Dermis blood vessel endothelial cell (primary cell): ENCODE measurements around the gene FHIT. TPM values are rescaled to one million over a fixed set of nuclear protein-coding genes. Genes with fewer than 3 reads are reported as not detected.

Experiments
- DNase-seq: peaks from one replicate; pipeline ENCODE4 v3.0.0; 2010
- total RNA-seq: library from RNA; depleted of rRNA; stranded (reverse); fragments of >200 nt; gene quantifications from 2 replicates; pipeline ENCODE4 v1.2.3, GENCODE V29; 2014

The FHIT gene
- total RNA-seq, 1 donor from 2014 or later = 0.51 TPM

DNA sequence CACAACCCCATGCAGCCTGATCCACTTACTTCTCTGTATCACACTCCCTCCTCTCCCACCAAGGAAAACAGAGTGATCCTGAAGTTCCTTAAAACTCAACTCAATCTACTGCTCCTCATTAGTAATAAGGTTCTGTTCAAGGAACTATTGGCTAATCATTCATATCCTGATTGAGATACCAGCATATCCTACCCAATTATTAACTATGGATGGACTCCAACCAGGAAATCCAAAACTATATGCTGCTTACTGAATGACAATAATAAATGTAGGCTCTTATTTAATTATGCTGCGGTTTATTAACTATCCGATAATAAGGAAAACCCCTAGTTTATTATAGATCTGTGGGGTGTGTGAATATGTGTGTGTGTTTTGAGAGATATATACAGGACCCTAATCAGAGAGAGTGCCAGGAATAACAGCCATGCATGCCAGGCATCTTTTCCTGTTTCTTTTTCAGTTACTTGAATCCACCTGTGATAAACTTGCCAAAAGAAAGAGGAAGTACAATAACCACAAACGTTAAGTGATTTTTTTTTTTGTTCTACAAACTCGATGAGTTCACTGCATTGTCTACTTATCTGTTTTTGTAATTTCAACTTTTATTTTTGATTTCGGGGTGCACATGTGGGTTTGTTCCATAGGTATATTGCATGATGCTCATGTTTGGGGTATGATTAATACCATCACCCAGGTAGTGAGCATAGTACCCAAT, 1169.7 kb downstream of the FHIT start:
- no peak for DNase-seq

- no peak for DNase-seq
Observed at GRCh38 chr3:60080648-60081047, 1170.6 kb downstream of the FHIT start.

DNA sequence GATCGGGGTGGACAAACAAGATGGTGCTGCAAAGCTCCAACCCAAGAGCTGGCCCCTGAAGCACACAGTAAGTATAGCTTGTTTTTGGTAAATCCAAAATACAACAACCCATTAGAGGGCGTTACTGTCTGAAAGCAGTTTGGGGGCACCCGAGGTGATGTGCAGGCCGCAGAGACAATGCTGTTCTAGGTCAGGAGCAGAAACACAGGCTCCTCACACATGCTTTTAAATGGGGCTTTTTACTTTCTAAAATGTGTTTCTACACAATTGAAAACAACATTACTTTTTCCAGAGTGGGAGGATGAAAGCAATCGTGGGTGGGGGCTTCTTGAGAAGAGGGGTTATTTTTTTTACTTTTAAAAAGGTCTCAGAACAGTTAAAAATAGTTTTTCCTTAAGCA, 1172.2 kb downstream of the FHIT start:
- no peak for DNase-seq

DNA sequence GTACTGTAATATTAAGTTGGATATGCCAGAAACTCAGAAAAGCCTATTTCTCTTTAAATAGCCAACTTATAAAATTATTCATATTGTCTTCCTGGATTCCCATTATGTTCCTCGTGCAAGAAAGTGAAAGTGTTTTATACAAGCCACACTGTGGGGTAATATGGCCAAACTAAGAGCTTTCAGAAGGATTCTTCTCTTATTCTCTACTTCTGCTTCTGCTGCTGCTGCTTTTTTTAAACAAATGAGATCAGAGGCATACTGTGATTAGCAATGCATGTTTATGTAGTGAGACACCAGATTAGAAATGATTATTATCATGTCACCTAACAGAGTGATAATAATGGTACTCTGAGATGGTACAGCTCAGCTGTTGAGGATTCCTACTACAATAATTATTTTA, 1174.9 kb downstream of the FHIT start:
- no peak for DNase-seq

DNA sequence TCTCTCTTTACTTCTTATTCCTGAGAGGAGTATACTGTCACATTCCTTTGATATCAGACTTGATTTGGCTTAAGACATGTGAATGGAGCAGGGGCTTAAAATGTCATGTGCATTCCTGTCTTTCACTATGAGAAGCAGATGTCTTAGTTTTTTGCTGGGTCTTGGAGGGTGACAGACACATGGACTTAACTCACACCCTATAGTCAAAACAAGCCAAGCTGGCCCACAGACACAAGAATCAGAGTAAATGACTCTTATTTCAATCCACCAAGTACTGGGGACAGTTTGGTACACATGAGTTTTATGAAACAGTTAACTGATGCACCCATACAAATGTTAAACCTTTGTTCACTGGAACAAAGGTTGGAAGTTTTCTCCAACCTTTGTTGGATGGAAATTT, 1177.3 kb downstream of the FHIT start:
- DNase-seq = no peak

DNA sequence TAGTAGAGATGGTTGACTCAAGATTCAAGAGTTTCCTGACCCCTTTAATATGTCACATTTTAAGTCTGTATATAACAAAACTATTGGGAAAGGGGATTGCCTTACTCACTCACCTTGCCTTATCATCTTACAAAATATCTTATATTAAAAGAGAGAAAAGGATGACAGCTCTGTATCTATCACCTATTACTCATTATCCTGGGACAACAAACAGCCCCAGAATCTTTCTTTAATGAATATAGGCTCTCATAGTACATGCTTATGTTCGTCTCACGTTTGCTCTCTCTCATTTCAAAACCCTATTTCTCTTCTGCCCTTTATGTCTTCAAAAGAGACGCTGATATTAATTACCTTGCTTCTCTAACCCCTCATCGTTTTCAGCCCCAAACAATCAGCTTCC, 1178.0 kb downstream of the FHIT start:
- DNase-seq = no peak

DNA sequence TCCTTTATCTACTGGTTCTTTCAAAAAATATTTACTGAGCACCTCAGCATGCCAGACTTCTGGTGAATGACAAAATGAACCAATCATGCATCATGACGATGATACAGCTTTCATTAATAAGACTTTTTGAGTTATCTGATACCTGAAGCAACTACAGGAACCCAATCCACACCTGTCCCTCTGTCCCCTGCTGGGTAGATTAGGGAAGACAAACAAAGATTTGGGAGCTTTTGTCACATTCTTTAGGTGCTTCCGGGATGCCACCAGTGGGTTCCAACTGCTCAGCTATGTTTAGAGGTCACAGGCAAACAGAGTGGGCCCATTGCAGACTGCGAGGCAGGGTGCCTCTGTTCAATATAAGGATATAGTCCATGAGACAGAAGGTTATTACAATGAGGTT, 1180.9 kb downstream of the FHIT start:
- DNase-seq = no peak

- no peak for DNase-seq
Observed at GRCh38 chr3:60065227-60065868, 1185.9 kb downstream of the FHIT start.

DNA sequence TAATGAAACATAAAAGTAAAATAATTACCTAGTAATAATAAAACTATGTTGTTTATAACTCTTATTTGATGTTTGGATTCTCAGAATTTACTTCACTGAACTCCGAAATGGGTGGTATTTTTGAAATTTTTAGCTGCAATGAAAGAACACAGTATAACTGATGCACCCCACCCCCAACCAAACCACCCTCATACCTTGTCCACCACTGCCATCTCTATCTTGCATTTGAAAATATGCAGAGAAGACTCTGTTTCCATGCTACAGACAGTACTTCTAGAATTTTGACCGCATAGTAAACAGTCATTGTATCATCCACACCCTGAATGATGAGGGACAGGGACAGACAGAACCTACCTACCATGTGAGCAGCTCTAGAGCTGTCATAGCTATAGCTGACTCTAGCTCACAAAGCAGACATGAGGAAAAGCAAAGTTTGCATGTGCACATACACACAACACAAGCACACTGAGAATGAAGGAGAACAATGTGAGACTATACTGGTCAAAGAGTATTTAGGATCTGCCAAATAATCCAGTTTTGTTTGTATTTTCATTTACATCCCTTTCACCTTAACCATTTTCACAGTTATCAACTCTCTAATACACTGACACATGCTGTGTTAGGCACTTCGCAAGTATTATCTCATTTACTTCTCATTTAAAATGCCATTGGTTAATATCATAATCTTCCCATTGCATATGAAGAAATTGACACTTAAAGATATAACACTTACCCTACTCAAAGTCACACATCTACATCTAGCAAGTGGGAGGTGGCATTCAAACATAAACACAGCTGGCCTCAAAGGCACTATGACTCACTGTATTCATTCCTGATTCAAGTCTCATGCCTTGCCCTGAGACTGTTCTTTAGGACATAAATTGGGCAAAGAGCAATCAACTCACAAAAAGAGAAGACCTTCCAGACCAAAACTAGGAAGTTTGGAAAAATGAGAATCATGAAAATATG, 1186.8 kb downstream of the FHIT start:
- no peak for DNase-seq

DNA sequence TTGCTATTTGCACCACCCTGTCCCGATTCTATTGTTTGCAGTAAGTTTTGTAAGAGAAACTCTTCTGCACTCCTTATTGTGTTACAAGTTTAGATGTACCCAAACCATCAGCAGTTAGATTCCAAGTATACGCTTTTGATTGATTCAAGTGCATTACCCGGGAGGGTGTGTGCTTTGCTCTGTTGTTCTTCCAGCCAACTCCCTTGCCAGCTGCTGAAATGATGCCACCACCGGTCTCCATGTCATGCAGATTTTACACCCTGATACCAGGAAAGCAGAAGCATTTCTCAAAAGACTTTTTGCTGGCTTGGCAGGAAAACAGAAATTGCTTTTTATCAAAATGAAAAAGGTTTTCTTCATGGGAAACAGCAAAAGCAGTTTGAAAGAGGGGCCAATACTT, 1194.8 kb downstream of the FHIT start:
- no peak for DNase-seq

- DNase-seq = no peak
Observed at GRCh38 chr3:60055765-60056164, 1195.5 kb downstream of the FHIT start.

DNA sequence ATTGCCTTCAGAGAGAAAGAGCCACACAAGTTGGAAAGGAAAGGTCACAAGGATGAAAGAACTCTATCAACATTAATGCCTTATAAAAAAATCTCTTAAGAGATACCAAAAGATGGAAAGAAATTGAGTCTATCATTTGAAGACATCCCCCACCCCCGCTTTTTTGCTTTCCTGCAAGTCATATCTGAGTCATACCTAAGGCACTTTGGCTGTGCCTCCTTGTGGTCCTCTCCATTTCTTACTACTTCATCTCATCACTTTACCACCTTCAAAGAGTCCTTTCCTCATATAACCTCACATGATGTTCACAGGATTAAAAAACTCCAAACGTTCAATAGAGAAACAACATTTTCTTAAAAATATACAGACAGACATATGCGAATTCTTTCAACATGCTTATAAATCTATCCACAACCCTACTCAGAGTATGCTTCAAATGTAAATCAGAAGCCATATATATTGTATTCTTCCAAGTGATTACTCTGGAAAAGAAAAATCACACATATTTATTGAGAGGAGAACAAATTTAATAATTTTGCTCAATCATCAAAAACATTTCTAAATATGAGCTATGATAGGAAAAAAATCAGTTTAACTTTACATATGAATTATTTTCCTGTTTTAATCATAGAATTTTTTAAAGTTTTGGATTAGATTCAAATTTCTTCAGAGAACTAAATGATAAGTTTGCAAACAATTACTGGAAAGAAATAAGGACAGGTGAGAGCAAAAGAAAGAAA, 1197.6 kb downstream of the FHIT start:
- DNase-seq = no peak

GRCh38 chr3:60048447-60048848, 1202.8 kb downstream of the FHIT start:
- no peak for DNase-seq

GRCh38 chr3:60047426-60048200, 1203.6 kb downstream of the FHIT start:
- DNase-seq = no peak

DNA sequence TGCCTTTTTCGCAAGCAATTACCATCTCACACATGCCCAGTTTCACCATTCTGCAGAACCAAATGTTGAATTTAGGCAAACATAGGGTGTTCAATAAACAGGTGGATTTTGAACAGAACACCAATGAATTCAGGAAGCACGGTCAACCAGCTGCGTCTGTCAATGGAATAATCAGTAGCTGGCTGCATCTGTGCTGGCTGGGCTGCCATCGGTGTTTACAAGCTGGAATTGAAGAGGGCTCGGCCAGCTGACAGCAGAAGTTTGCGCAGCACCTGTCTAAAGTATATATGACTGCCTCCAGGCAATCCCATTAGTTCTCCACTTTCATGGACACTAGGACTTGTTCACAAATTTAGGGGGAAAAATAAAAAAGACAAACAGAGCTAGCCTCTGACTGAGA, 1205.0 kb downstream of the FHIT start:
- no peak for DNase-seq

DNA sequence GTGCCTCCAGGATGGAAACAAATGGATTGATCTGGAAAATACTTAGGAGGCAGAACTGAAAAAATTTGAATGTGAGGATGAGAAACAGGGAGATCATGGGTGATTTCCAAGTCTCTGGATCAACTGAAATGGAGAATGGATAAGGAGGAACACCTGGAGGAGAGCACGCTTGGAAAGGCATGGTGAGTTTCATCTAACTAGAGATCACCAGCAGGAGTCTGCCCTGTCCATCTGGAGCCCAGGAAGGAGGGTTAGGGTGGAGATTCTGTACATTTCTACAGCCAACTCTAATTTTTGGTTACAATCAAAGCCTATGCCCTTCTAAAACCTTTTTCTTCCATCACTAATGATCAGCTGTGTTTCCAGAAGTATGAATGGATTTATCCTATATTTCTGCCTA, 1205.6 kb downstream of the FHIT start:
- DNase-seq = no peak

GRCh38 chr3:60036803-60037202, 1214.4 kb downstream of the FHIT start:
- DNase-seq = no peak

DNA sequence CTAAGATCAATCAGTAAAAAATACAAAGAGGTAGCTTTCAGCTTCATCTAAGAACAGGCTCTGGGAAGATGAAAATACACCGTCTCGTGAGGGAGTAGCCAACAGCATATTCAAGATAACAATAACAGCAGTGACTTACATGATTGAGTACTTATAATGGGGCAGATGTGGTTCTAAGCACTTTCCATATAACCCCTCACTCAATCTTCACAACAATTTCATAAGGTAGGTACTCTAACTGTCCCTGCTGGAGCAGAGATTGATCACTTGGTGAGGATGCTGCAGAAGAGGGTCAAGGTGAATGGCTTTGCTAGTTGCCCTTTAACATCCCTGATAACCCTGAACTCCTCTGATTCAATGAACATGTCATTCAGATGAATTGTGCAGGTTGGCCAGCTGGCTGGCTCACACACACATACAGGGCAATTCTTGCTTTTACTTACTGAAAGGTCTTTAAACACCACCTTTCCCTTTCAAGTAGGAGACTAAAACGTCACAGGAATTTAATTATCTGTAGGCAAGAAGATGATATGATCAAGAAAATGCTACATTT, 1217.3 kb downstream of the FHIT start:
- no peak for DNase-seq

DNA sequence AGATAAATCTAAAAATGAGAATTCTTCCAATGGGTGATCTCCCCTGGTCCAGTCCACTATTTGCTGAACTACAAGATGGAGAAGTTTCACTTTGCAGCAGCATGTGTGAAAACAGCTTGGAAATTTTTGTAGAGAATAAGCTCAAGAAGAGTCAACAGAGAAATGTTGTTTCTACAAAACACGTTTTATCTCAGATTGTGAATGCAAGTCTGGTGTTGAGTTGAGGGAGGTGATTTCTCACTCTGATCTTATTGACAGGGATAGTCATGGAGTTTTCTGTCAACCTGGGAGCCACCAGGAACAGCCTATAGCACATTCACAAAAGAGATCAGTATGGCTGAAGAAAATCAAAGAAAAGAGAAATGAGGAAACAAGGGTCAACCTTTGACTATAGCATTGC, 1220.3 kb downstream of the FHIT start:
- no peak for DNase-seq

- no peak for DNase-seq
Observed at GRCh38 chr3:60028233-60028632, 1223.0 kb downstream of the FHIT start.

GRCh38 chr3:60027335-60027734, 1223.9 kb downstream of the FHIT start:
- DNase-seq = no peak
